B cell (primary cell): ENCODE results near the gene TMEM80. TPM values are rescaled to one million over a fixed set of nuclear protein-coding genes. Genes with fewer than 3 reads are reported as not detected.

ENCODE experiments used
- ATAC-seq: fragments of 200-7000 bp; cut with Tn5 transposase; one replicate; pipeline ENCODE4 v1.10.0; 2021; ENCODE audit warnings: low read depth, mild to moderate bottlenecking, moderate number of reproducible peaks, moderate library complexity
- CTCF ChIA-PET: fragments of 350-600 bp; sonication (Branson Sonifier 250); formaldehyde crosslinking; loops from one replicate; lab custom pipeline; 2021; ENCODE audit warnings: antibody characterized with exemption, inconsistent platforms; lab: Charles Lee
- POLR2A ChIA-PET: fragments of 350-600 bp; sonication (Branson Sonifier 250); formaldehyde crosslinking; loops from one replicate; lab custom pipeline; 2021; ENCODE audit warnings: antibody characterized with exemption; lab: Charles Lee
- DNase-seq: peaks from one replicate; pipeline ENCODE4 v3.0.0; 2013
- H2AFZ ChIP-seq: 2 replicates; pipeline ENCODE4 v1.6.1; 2012; ENCODE audit warnings: mild to moderate bottlenecking, low read depth, low read length; ENCODE audit not compliant: insufficient read depth, poor library complexity, severe bottlenecking
- H3K27ac ChIP-seq, 2 donors: 1 replicate in 1 of 2; 2 replicates in 1 of 2; pipeline ENCODE4 v1.5.1; 2012 to 2013; ENCODE audit warnings: low read length in 2 of 2, mild to moderate bottlenecking in 2 of 2, moderate library complexity in 1 of 2
- H3K27me3 ChIP-seq, 4 experiments: fragments of 200-600 bp in 1 of 4; sonication (generic) in 1 of 4; replicated peaks in 1 of 4; 1 replicate in 2 of 4; 2 replicates in 2 of 4; pipeline versions ENCODE4 v1.6.1 to v1.7.0; 2013 to 2016; ENCODE audit warnings: low read length in 3 of 4, mild to moderate bottlenecking in 2 of 4, mixed read lengths in 1 of 4, moderate library complexity in 1 of 4; ENCODE audit not compliant: insufficient read depth in 4 of 4, control insufficient read depth in 3 of 4; ENCODE audit errors: control extremely low read depth in 1 of 4
- H3K36me3 ChIP-seq, 2 experiments: replicated peaks in 1 of 2; 1 replicate in 1 of 2; 2 replicates in 1 of 2; pipeline versions ENCODE4 v1.6.1 to v1.7.1; 2013; ENCODE audit warnings: low read length in 1 of 2; ENCODE audit not compliant: insufficient read depth in 2 of 2, control insufficient read depth in 1 of 2; ENCODE audit errors: control extremely low read depth in 1 of 2, extremely low read depth in 1 of 2
- H3K4me1 ChIP-seq, 2 donors: fragments of 200-600 bp in 1 of 2; sonication (generic) in 1 of 2; 1 replicate in 1 of 2; 2 replicates in 1 of 2; pipeline versions ENCODE4 v1.5.1 to v1.6.1; 2013 to 2017; ENCODE audit warnings: low read length in 2 of 2; ENCODE audit not compliant: control insufficient read depth in 2 of 2, insufficient read depth in 2 of 2
- H3K4me2 ChIP-seq: replicated peaks from 2 replicates; pipeline ENCODE3; 2012; ENCODE audit warnings: mild to moderate bottlenecking, low read depth, low read length; ENCODE audit not compliant: poor library complexity, severe bottlenecking
- H3K4me3 ChIP-seq, 5 experiments: fragments of 200-600 bp in 1 of 5; sonication (generic) in 1 of 5; 1 replicate in 3 of 5; 2 replicates in 2 of 5; pipeline versions ENCODE4 v1.5.1 to v1.7.0; 2011 to 2016; ENCODE audit warnings: low read length in 4 of 5, mild to moderate bottlenecking in 4 of 5, low read depth in 2 of 5, control low read depth in 1 of 5, moderate library complexity in 1 of 5; ENCODE audit not compliant: insufficient read depth in 1 of 5; ENCODE audit errors: control extremely low read depth in 1 of 5, extremely low read depth in 1 of 5
- H3K79me2 ChIP-seq: fragments of 200-600 bp; sonication (generic); one replicate; pipeline ENCODE4 v1.6.0; 2016; ENCODE audit warnings: low read length; ENCODE audit not compliant: control insufficient read depth, insufficient read depth
- H3K9ac ChIP-seq: fragments of 200-600 bp; sonication (generic); 2 replicates; pipeline ENCODE4 v1.6.1; 2017; ENCODE audit warnings: mild to moderate bottlenecking, low read length, moderate library complexity
- H3K9me3 ChIP-seq, 3 donors: one replicate each; pipeline versions ENCODE4 v1.6.1 to v1.7.1; 2013; ENCODE audit warnings: low read length in 2 of 3; ENCODE audit not compliant: control insufficient read depth in 2 of 3, insufficient read depth in 1 of 3; ENCODE audit errors: control extremely low read depth in 1 of 3
- H4K20me1 ChIP-seq: 2 replicates; pipeline ENCODE4 v1.6.0; 2012; ENCODE audit warnings: mild to moderate bottlenecking, low read length; ENCODE audit not compliant: insufficient read depth, control insufficient read depth, poor library complexity, severe bottlenecking
- H3K27ac Mint-ChIP-seq: one replicate; pipeline ENCODE4 v1.8.0; 2021; ENCODE audit warnings: mixed read lengths
- H3K27me3 Mint-ChIP-seq: one replicate; pipeline ENCODE4 v1.8.0; 2021; ENCODE audit warnings: mixed read lengths
- H3K4me1 Mint-ChIP-seq: one replicate; pipeline ENCODE4 v1.8.0; 2021; ENCODE audit warnings: mixed read lengths
- H3K4me3 Mint-ChIP-seq: one replicate; pipeline ENCODE4 v1.8.0; 2021; ENCODE audit warnings: mixed read lengths
- H3K9me3 Mint-ChIP-seq: one replicate; pipeline ENCODE4 v1.8.0; 2022; ENCODE audit warnings: mixed read lengths; ENCODE audit not compliant: insufficient read depth
- EZH2 ChIP-seq: IDR thresholded peaks from 2 replicates; pipeline ENCODE4 v1.6.1; 2012; ENCODE audit warnings: borderline replicate concordance, low read depth, mild to moderate bottlenecking, moderate library complexity, low read length; ENCODE audit not compliant: insufficient read depth, poor library complexity, severe bottlenecking
- WGBS: methylation state at CpG from one replicate; pipeline ENCODE4 v1.1.5; 2013; ENCODE audit warnings: missing lambda C conversion rate; ENCODE audit not compliant: insufficient coverage; 5-methylcytosine and 5-hydroxymethylcytosine counted together
- intact Hi-C: fragments of 100-400 bp; cut with micrococcal nuclease; formaldehyde crosslinking; loops from one replicate; pipeline ENCODE4 v1.10.0; 2022
- polyA plus RNA-seq: library from polyadenylated mRNA; depleted of rRNA; stranded (reverse); fragments of >200 nt; gene quantifications from 2 replicates; pipeline ENCODE4 v1.2.3, GENCODE V29; 2012
- total RNA-seq, 2 donors: library from RNA; stranded (reverse); fragments of 120-200 nt in 1 of 2; gene quantifications; 1 replicate in 1 of 2; 2 replicates in 1 of 2; pipeline versions ENCODE4 v1.2.3 to v1.2.4, GENCODE V29; 2013 to 2022
- TF ChIP-seq, protein P1 (sequence below): fragments of 200-600 bp; IDR thresholded peaks from one replicate; pipeline ENCODE4 v1.8.0; 2022; ENCODE audit warnings: antibody characterized with exemption, mild to moderate bottlenecking

The TMEM80 gene
- total and polyA plus RNA-seq, 2 donors (not counting 1 experiment from before 2014, with no cell fraction given): 72.5 to 84.1 TPM

DNA sequence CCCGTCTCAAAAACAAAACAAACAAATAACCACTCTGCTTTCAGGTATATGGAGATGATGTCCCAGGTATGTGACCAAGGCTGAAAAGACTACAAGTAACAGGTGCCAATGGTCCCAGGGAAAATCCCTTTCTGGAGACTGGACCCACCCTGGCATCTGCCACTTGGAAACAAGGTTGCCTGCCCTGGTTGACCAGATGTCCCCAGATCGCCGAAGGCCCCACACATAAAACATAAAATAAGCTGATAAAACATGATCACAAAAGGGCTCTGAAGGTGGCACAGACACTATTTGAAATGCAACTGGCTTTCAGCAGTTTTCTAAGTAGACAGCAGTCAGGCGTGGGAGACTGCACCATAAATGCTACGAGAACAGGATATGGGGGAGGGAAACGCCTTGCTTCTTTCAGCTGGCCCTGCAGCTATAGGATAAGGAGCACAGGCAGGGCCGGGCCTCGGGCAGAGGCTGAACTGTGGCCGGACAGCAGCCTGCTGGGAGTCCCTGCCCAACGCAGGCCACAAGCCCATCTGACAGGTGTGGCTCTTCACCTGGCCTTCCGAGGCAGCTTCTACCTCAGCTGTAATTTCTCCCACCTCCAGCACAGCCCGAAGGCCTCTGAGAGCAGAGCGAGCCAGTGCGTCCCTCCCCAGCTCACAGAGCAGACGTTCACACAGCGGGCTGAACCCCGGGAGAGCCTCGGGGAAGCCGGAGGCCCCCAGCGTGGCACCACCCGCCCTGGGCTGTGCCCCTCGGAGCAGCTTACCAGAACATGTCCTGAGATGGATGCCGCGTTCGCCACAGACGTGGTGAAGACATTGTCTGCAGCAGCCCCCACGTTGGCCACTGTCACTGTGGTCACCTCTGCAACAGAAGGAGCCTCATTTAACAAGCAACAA lies 4.6 kb upstream of the TMEM80 start:
- Mint-ChIP-seq H3K9me3 (no peaks in the 10 kb centered on the region), H3K27me3 (no peaks in the 10 kb centered on the region), H3K4me3 (no peak overlapping the region), H3K4me1 (peaks cover 24% of the 10 kb centered on the region), H3K27ac (peak overlapping the region; percentile 15)
- DNase-seq (no peak), ATAC-seq (no peak)
- Histone ChIP-seq H3K4me2 (no peak overlapping the region), H3K79me2 (peaks cover 46% of the 10 kb centered on the region), H4K20me1 (peaks cover 40% of the 10 kb centered on the region), H3K27ac (no peak overlapping the region), H3K4me1 (peaks cover 14 to 15% of the 10 kb centered on the region in 2 donors), H3K36me3 (peaks cover 0 to 28% of the 10 kb centered on the region in 2 experiments), H3K27me3 (no peaks in the 10 kb centered on the region), H3K9ac (no peak overlapping the region), H3K9me3 (no peaks in the 10 kb centered on the region), H3K4me3 (no peak overlapping the region), H2AFZ (no peak overlapping the region)
- ChIA-PET CTCF (interaction anchor here (0.7 to 1.7 kb wide), 2 partner anchors 29 to 30 kb away, joined by 4 read pairs; no protein-coding TSS in a partner anchor), POLR2A (no interaction called here)
- TF ChIP-seq, protein P1, sequence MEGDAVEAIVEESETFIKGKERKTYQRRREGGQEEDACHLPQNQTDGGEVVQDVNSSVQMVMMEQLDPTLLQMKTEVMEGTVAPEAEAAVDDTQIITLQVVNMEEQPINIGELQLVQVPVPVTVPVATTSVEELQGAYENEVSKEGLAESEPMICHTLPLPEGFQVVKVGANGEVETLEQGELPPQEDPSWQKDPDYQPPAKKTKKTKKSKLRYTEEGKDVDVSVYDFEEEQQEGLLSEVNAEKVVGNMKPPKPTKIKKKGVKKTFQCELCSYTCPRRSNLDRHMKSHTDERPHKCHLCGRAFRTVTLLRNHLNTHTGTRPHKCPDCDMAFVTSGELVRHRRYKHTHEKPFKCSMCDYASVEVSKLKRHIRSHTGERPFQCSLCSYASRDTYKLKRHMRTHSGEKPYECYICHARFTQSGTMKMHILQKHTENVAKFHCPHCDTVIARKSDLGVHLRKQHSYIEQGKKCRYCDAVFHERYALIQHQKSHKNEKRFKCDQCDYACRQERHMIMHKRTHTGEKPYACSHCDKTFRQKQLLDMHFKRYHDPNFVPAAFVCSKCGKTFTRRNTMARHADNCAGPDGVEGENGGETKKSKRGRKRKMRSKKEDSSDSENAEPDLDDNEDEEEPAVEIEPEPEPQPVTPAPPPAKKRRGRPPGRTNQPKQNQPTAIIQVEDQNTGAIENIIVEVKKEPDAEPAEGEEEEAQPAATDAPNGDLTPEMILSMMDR: no peak
- TF ChIP-seq EZH2: no peak
- intact Hi-C loops: no loop called here
- 88% methylated on average over 26 of the region's 27 CpGs for WGBS
